ENCODE results near the gene GNB1. TPM values are rescaled to one million over a fixed set of nuclear protein-coding genes. Genes with fewer than 3 reads are reported as not detected.

GNB1 gene
- total RNA-seq (2022; extraction: Qiagen RNA extraction; ENCODE audit: low read depth), result 178 to 206 TPM (median 202 TPM) in 5 replicates

DNA sequence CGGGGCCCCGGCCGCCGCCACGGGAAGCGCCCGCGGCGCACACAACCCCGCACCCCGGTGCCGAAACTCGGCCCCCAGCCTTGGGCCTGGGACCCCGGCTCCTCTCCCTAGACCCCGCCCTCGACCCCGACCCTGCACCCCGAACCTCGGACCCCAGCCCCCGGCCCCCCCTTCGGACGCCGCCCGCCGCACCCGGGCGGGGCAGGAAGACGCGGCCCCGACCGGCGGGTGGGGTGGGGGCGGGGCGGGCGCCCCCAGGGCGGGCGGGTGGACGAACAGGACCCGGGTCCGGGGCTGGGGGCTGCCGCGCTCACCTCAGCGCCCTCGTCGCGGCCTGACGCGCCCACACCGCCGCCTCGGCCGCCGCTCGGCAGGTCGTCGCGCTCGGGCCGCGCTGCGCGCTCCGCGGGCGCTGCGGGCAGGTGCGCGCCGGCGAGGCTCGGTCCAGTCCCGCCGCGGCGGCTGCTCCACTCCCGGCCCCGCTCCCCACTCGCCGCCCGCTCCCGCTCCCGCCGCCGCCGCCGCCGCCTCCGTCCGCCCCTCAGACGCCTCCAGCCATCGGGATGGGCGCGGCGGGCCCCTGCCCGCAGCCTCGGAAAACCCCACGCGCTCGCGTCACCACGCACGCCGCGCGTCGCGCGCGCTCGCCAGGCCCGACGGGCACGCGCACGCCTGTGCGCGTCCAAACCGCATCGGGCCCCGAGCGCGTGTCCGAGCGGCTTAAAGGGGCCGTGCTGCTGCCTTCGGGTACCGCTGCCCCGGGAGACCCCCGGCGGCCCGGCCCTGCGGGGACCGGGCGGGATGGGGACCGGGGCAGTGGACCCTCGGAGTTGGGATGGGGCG lies at the start of gene GNB1:
Gene GNB1, minus strand, starts transcription at position 582 of the 843 bp plus-strand sequence. CDS start 65,634 bp downstream, outside the sequence.

GRCh38 chr1:1918901-1919303 lies 28.0 kb upstream of the GNB1 start, which contains the start of gene TMEM52:
TSS of gene TMEM52 (minus strand) at chr1:1919279. CDS start at chr1:1919265, 14 bp downstream.

GRCh38 chr1:1914971-1915692 lies 24.2 kb upstream of the GNB1 start, which contains the start of gene CALML6:
TSS of gene CALML6 (plus strand) at chr1:1915260. CDS start at chr1:1915281, 21 bp downstream.

GRCh38 chr1:1777950-1778662 lies 112.8 kb downstream of the GNB1 start, which contains the start of gene NADK:
TSS of gene NADK (minus strand) at chr1:1778470. CDS start at chr1:1765406, 13,064 bp downstream.

Other genes with a start within 250 kb of the GNB1 start
- gene CDK11B, start 232.1 kb downstream of the GNB1 start, total RNA-seq (2022; extraction: Qiagen RNA extraction; ENCODE audit: low read depth), result 22.4 to 27.4 TPM (median 26.3 TPM) in 5 replicates
- gene SLC35E2B, start 198.3 kb downstream of the GNB1 start, total RNA-seq (2022; extraction: Qiagen RNA extraction; ENCODE audit: low read depth), result 9.7 to 15.2 TPM (median 13.6 TPM) in 5 replicates
- 19.0 to 25.2 TPM (median 23.1 TPM) in 5 replicates for gene CDK11A, start 166.7 kb downstream of the GNB1 start, total RNA-seq (2022; extraction: Qiagen RNA extraction; ENCODE audit: low read depth)
- 25.8 to 41.6 TPM (median 36.4 TPM) in 5 replicates for gene NADK, start 112.6 kb downstream of the GNB1 start, total RNA-seq (2022; extraction: Qiagen RNA extraction; ENCODE audit: low read depth)
- 0.20 to 0.28 TPM (median 0.24 TPM) in 5 replicates for gene CALML6, start 24.2 kb upstream of the GNB1 start, total RNA-seq (2022; extraction: Qiagen RNA extraction; ENCODE audit: low read depth)
- gene TMEM52, start 28.2 kb upstream of the GNB1 start, total RNA-seq (2022; extraction: Qiagen RNA extraction; ENCODE audit: low read depth), result 0.64 to 1.1 TPM (median 0.81 TPM) in 5 replicates
- 0.02 TPM in 1 of 5 replicates, not detected in the others for gene CFAP74, start 112.7 kb upstream of the GNB1 start, total RNA-seq (2022; extraction: Qiagen RNA extraction; ENCODE audit: low read depth)
- 0.27 to 0.97 TPM (median 0.63 TPM) in 5 replicates for gene GABRD, start 128.3 kb upstream of the GNB1 start, total RNA-seq (2022; extraction: Qiagen RNA extraction; ENCODE audit: low read depth)
- gene PRKCZ, start 159.3 kb upstream of the GNB1 start, total RNA-seq (2022; extraction: Qiagen RNA extraction; ENCODE audit: low read depth), result 7.4 to 9.7 TPM (median 7.7 TPM) in 5 replicates

Measured in A549 treated with DMSO at 1 μM for 4 hours (cell line).